ENCODE results near the gene DCC.

DNA sequence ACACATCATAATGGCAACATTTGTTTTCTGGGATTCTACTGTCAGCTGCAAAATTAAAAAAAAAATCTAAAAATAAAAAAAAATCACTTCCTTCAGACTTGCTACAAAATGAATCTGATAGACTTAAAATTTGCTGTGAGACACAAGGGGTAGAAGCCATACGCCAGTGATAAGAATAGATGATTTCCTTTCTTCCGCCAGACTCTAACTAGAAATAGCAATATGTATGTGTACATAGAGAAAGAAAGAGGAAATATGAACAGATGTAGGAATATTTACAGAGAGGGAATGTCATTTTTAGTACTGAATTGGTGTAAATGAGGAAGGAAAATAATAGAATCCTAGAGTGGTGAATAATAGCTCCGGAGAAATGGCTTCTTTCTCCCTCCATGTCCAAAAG lies 574.2 kb downstream of the DCC start:
- TF ChIP-seq MXI1 (IDR thresholded peaks at IDR 0.05; ENCODE audit: low read depth, low read length) (no peak), TEAD4 (IDR thresholded peaks at IDR 0.05; ENCODE audit: borderline replicate concordance, insufficient read depth) (no peak), RAD21 (IDR thresholded peaks at IDR 0.05; ENCODE audit: low read length) (no peak), CTCF (IDR thresholded peaks at IDR 0.05) (no peak), NFIC (IDR thresholded peaks at IDR 0.05; ENCODE audit: borderline replicate concordance) (no peak), RFX5 (IDR thresholded peaks at IDR 0.05; ENCODE audit: low read length) (no peak), SIN3A (IDR thresholded peaks at IDR 0.05; ENCODE audit: borderline replicate concordance, low read depth, low read length) (no peak), MAX (IDR thresholded peaks at IDR 0.05; ENCODE audit: low read depth) (no peak)
